Effector CD4-positive, alpha-beta T cell (primary cell): ENCODE results near the gene BTN2A1.

Experiments
- DNase-seq: peaks from one replicate; pipeline ENCODE4 v3.0.0-alpha.2; 2020

BTN2A1 gene

GRCh38 chr6:26471970-26472369, 14.2 kb downstream of the BTN2A1 start:
- no peak for DNase-seq

DNA sequence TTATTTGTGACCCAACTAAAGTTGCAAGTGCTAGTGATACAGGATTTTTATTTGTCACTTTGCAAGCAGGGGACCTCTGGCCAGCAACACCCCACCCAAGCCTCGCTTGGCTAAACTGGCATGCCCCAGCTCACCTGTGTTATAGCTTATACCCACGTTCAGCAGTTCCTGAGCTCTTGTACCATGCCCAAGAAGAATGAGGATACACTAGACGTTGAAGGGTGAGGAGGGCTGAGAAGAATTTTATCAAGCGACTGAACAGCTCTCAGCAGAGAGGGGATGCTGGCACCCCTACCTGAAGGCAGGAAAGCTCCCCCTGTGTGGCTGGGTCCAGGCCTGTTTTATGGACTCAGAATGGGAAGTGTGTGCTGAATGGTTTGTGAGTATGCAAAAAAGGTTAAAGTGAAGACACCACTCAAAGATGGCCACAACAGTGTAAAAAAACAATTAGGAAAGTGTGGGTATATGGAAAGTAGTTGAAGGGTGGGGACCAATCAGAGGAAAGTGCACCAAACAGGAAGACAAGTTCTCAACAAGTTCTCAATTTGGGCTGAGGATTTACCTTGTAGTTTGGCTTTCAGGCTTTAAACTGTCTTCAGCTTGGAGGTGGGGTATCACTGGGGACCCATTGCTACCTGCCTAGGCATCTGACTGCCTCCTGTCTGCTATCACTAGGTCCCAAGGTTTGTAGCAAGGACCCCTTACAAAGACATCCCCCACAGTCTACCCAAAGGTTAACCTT, 15.0 kb downstream of the BTN2A1 start:
- no peak for DNase-seq

GRCh38 chr6:26473429-26473757, 15.6 kb downstream of the BTN2A1 start:
- DNase-seq: no peak

DNA sequence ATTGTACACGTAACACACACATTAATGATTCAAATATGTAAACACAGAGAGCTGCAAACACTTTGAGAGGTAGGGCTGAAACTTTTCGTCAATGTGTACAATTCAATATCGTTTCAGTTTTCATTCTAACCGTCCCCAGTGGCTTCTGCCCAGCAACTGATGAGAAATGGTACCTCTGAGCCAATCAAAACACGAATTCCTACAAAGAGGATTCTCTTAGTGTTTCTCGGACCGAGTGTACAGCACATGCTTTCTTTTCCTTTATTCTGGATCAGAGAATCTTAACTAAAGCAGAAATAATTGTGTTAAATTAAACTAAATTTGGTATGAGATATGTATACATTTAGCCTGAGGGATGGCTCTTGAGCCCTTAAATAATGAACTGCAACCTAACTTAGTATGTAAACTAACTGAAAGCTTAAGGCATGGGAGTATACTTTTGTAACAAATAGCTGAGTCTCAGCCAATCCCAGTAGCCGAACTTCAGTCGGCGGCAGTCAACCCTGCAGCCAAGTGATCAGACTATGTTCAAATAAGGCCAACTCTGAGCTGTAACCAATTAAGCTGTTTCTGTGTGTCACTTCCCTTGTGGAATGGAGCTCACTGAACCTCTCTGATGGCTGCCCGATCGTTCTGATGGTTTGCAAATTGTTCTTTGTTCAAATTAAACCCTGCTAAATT, 16.1 kb downstream of the BTN2A1 start:
- peak; percentile 71 for DNase-seq

DNA sequence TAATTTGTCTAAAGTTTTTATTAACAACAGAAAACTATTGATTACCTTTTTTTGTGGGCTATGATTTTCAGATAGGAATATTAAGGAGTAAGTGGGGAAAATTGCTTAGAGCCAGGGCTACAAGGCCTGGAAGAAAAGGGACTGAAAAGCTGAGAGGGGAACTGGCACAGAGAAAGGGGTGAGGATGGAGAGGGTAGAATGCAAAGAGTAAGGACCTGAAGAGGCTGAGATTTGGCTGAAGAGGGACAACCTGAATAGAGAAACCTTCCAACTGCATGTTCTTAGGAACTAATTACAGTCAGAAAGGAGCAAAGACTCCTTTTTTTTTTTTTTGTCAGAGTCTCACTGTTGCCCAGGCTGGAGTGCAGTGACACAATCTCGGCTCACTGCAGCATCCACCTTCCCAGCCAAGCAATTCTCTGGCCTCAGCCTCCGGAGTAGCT, 16.7 kb downstream of the BTN2A1 start:
- DNase-seq: no peak

- no peak for DNase-seq
Observed at GRCh38 chr6:26475823-26476729, 18.3 kb downstream of the BTN2A1 start.

DNA sequence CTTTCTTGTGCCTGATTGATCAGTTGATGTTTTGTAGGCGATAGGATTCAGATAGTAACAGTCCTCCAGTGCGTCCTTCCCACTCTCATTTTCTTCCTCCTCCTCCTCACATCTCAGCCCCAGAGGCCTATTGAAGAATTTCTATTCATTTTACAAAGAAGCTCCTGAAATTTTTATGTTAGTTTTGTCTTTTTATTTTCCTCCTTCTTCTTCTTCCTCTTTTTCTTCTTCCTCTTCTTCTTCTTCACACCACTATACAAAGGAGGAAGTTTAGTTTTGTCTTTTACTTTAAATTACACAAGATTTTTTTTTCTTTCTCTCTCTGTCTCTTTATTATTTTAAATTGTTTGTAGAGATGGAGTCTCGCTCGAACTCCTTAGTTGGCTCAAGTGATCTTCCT, 19.1 kb downstream of the BTN2A1 start:
- DNase-seq: no peak

DNA sequence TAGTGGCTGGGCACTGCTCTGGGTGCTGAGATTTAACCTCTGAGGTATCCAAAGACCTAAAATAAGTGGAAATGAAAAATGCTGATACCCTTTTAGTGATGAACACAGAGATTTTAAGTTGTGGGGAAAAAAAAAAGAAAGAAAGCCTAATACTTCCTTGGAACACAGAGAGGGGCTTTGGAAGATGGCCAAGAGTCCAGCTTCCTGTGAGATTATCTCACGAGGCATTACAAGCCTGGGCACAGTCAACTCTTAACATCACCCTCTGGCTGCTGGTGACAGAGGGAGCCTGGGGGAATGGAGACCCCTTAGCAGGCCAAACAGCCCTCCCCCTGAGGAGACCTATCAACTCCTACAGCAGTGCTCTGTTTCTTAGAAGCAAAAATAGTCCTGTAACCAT, 19.7 kb downstream of the BTN2A1 start:
- no peak for DNase-seq

- DNase-seq: no peak
Observed at GRCh38 chr6:26478100-26478984, 20.6 kb downstream of the BTN2A1 start.

- DNase-seq: no peak
Observed at GRCh38 chr6:26478985-26479278, 21.2 kb downstream of the BTN2A1 start.

DNA sequence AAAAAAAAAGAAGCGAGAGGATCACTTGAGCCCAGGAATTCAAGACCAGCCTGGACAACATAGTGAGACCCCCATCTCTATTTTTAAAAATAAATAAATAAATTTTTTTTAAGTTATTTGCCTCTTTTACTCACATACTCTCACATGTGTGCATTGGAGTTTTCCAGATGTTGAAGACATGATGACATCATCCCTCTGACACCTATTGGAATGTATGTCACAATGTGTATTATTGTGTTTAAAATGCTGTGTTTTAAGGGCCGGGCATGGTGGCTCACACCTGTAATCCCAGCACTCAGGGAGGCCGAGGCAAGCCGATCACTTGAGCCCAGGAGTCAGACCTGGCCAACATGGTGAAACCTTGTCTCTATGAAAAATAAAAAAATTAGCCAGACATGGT, 24.6 kb downstream of the BTN2A1 start:
- no peak for DNase-seq

- DNase-seq: no peak
Observed at GRCh38 chr6:26483727-26484126, 26.0 kb downstream of the BTN2A1 start.

DNA sequence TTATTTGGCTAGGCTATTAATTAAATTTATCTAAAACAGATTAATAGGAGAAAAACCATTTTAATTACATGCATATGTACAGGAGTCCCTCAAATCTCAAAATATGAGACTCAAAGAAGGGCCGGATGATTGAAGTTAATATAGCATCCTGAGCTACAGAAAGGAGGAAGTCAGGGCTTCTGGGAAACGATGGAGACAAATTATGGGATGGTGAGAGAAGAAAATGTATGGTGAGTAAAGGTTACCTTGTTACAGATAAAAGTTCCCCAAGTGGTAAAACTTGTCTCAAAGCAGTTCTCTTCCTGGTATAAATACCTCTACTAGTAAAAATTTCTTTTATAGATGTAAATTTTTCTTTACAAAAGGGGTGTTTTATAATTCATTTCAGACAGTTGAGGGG, 26.4 kb downstream of the BTN2A1 start:
- DNase-seq: no peak

- DNase-seq: no peak
Observed at GRCh38 chr6:26485112-26485780, 27.5 kb downstream of the BTN2A1 start.

GRCh38 chr6:26486358-26486757, 28.6 kb downstream of the BTN2A1 start:
- DNase-seq: no peak

DNA sequence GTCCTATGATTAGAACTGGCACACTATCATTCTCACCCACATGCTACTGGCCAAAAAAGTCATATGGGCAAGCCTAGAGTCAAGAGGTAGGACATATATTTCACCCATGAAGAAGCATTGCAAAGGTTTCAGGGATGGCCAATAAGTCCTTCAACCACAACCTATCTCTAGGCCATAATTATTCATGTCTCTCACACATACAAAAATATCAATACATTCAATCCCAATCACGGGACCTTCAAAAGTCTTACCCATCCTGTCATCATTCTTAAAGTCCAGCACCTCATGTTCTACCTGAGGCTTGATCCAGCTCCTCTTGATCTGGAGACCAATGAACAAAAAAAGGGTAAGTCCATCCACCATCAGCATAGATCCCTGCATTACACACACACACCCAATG, 29.7 kb downstream of the BTN2A1 start:
- no peak for DNase-seq

DNA sequence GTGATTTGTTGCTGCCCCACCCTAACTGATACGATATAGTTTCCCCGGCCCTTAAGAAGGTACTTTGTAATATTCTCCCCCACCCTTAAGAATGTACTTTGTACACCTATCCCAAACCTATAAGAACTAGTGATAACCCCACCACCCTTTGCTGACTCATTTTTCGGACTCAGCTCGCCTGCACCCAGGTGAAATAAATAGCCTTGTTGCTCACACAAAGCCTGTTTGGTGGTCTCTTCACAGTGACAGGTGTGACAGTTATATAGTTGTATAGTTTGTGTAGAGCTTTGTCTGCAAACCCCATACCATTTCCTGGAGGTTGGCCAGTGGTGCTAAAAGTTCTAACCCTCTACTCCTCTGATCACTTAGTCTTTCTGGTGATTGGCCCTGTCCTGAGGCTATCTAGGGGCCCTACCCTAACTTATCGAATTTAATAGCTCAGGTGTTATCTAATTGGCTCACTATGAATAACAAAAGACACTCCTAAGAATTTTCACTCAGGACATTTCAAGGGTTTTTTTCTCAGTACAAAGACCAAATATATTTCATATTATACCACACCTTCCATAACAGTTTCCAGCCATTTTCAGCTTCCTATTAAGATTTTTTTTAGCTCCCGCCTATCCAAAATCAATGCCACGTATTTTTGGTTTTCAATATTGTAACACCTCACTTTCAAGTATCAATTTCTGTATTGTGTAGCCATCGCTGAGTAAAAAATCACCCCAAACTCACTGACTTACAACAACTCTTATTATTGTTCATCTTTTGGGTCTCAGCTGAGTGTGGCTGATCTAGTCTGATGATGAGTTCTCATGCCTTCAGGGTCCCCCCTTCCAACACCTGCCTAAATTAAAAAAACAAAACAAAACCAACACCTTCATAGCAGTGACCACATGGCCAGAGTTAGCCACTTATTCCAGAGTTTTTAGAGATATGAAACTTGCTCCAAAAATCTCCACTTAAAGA, 32.5 kb downstream of the BTN2A1 start:
- no peak for DNase-seq

DNA sequence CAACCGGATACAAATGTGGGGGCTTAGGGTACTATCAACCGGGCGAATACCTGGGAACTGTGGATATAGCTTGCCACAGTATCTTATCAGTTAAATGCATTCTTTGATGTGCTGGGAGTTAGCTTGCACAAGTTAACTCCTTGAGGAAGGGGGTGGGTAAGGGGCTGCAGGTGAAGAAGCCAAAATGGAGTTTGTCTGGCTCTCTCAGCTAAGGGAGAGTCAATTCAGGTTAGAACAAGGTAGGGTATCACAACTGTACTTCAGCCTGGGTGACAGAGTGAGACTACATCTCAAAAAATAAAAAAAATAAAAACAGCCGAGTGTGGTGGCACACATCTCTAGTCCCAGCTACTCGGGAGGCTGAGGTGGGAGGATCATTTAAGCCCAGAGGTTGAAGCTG, 33.8 kb downstream of the BTN2A1 start:
- no peak for DNase-seq

- DNase-seq: no peak
Observed at GRCh38 chr6:26493258-26493657, 35.5 kb downstream of the BTN2A1 start.

DNA sequence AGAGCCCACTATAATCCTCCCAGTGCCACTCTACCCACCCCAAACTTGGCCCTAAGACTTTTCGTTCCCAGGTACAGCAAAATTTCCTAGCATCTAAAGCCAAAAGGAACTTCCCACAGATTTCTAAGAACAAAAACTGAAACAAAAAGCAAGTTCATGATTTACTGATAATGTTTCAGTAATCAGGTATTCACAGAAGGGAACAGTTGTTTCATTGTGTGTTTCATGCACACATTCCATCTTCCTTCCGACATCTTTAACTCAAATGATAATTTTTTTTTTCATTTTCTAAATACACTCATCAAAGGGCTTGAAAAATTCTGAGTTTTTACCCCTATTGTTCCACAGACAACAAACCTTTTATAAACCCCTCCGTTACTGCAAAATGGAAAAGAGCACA, 36.4 kb downstream of the BTN2A1 start:
- no peak for DNase-seq

DNA sequence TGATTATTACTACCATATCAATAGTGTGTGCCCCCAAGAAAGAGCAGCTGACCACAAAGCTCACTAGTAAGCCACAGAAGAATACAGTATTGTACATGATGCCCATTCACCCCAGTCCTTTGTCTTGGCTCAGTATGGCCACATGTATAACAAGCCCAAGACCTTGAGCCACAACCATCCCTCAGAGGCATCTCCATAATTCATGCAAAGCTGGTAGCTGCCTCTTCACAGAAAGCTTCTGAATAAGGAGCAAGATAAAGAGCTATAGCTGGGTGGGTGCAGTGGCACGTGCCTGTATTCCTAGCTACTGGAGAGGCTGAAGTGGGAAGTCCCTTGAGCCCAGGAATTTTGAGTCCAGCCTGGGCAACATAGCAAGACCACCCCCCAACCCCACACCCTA, 37.5 kb downstream of the BTN2A1 start:
- DNase-seq: no peak
